HG03457 (cell line): ENCODE measurements around the gene AMBN.

Source experiments
- ATAC-seq: cut with Tn5 transposase; IDR thresholded peaks from one replicate; pipeline ENCODE4 v1.9.1; 2021; ENCODE audit warnings: moderate number of reproducible peaks; ENCODE audit not compliant: unreplicated experiment

The AMBN gene, protein sequence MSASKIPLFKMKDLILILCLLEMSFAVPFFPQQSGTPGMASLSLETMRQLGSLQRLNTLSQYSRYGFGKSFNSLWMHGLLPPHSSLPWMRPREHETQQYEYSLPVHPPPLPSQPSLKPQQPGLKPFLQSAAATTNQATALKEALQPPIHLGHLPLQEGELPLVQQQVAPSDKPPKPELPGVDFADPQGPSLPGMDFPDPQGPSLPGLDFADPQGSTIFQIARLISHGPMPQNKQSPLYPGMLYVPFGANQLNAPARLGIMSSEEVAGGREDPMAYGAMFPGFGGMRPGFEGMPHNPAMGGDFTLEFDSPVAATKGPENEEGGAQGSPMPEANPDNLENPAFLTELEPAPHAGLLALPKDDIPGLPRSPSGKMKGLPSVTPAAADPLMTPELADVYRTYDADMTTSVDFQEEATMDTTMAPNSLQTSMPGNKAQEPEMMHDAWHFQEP

DNA sequence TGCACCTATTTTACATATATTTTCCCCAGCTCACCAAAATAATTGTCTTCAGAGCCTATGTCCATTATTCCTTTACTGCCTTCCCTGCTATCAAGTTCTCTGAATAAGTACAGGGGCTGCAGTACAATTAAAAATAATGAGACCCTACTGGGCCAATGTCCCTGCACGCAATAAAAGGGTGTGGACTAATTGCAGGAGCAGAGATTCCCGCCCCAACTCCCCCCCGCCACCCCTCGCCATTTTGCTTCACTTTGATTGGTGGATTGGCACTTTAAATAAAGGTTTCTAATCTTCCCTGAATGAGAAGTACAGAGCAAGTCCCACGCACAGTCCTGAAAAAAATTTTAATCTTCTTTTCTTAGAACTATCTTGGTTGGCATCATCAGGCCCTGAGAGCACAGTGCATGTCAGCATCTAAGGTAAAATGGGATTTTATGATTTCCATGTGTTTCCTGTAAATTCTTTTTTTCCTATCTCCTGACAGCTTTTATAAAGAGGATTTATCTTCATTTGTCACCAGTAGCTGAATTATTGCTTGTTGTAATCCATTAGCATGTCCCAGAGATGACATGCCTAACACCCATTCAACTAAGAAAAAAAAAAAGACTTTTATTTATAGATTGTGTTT lies at the start of gene AMBN:
Gene AMBN, plus strand, starts transcription at position 302 of the 628 bp plus-strand sequence. Its CDS starts 103 bp downstream, at position 405.
- no peak for ATAC-seq

DNA sequence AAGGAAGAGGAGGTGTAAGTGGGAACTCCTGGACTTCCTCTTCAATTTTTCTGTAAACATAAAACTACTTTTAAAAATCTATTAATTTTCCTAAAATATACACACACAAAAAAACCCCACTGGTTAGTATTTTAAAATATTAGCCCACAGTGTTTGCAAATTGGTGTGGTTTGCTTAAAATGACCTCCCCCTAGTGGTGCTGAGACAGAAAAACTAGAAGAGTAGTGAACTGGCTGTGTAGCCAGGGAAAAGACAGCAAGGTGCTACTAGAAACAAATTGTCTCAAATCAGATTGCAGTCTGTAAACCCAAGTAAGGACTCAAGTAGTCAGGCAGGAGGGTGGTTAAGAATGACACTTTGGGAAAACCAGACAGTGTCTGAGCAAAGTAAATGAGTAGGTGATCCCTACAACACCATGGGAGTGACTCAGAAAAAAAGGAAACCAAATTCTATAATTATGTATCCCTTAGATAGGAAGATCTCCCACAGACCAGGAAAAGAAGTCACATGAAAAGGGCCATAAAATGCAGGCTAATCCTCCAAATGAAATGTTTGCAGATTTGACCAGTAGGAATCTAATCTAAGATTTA lies 47.7 kb upstream of the AMBN start:
- no peak for ATAC-seq

DNA sequence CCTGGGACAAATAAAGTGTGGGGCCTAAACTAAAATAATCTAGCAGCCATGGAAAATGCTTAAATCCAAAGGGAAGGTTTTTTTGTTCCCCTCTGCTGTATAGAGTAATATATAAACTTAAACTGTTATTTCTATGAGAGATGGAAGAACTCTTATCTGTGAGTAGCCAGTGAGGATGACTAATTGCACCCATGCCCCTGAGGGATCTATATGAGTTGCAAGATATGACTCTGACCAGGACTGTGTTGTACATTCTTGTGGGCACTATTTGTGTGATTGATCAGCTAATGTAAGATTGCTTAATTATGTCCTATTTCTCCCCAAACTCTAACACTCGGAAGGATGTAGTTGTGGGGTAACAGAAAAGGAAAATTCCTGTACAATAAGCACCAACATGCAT lies 35.2 kb upstream of the AMBN start:
- ATAC-seq: no peak

DNA sequence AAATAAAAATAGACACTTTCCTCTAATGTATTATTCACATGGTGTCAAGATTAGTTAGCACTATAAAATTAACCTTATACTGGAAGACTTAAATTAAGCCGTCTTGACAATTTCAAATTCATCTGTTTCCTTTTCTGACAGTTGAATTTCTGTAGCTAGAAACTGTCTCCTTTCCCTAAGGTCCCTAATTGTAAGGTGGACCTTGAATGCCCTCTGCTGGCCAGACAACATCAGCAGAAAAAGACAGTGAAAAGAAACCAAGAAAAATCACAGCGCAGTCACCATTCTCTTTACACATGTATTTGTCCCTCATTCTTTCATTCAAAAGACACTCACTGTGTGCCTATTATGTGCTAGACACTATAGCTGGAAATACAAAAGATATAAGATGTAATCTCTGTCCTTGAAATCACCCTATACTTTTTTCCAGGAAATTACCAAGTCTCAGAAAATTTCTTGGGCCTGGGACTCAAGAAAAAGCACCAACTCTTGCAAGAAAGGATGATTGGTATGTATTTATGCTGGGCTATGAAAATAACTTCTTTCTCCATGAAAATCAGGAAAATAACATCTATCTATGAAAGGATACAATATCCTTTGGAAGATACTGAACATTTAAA lies 32.7 kb upstream of the AMBN start:
- no peak for ATAC-seq

DNA sequence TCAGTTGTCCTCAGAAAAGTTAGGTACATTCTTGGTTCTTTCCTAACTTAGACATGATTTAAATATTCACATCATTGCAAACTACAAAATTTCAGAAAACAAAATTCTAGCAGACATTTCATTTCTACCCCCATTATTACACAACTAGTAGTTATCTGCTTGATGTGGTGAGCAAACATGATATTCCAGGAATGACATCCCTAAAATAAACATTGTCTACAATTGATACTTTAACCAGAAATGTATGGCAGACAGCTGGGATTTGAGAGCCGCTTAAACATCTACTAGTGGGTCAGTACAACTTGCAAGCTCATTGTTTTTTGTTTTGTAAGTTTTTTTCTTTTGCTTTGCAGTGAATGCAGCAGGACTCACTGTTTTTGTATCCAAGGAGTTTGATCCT lies 32.1 kb upstream of the AMBN start:
- ATAC-seq: no peak

DNA sequence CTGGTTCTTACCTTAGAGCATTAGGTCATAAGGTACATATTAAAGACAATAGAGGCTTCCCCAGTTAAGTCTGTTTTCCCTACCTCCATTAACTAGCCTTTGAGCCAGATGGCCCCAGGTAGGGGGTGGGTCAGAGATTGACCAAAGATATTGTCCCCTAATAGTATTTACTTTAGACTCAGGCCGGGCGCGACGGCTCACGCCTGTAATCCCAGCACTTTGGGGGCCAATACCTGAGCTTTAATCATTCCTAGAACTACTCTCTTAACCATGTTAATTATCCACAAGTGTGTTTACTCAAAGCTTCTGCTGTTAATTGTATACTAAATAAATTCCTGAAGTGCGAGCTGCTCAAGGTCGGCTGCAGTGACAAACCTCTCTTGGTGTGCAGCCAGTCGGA lies 28.0 kb upstream of the AMBN start:
- ATAC-seq: no peak

DNA sequence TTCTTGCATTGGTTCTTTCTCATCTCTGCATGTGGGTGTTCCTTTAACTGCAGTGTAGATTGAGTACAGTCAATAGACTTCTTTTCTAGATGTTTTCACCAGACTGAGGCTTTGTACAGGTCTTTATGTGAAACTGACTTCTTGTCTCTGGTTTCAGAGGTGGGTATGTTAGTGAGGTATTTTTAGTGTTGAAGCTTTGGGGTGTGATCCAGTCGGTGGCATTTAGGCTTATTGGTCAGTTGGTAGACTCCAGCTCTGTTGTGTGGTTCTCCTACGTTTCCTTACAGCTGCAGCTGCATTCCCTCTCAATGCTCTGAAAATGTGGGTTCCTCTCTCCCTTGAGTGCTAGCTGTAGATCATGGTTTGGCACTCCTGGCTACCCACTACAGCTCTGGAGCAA lies 21.3 kb upstream of the AMBN start:
- no peak for ATAC-seq

DNA sequence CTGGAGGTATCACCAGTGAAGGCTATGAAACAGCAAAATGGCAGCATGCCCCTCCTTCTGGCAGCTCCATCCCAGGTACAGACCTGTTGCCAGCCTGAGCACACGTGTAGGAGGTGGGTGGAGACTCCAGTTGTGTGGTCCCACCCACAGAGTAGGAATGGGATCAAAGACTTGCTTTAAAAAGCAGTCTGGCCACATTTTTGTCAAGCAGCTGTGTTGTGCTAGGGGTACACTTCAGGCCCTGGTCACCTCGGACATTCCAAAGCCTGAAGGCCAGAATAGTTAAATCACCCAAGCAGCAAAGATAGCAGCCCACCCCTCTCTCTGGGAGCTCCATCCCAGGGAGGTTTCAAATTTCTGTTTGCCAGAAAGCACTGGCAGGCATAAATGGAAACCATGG lies 20.3 kb upstream of the AMBN start:
- no peak for ATAC-seq

DNA sequence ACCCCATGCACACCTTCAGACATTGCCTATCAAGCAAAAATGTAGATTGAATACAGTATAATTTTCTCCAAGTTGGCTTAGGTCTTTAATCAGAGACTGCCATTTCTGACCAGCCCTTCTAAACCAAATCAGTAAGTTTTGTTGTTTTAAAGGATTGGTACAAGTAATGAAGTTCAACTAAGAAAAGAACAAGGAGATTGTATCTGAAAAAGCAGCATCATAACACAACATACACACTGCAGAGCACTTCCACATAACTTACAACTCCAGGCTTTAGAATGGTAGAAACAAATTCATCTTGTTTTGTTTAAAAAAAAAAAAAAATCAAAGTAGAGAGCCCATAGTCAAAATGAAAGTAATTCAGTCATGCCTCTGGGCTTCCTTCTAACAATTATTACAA lies 16.1 kb upstream of the AMBN start:
- ATAC-seq: no peak

DNA sequence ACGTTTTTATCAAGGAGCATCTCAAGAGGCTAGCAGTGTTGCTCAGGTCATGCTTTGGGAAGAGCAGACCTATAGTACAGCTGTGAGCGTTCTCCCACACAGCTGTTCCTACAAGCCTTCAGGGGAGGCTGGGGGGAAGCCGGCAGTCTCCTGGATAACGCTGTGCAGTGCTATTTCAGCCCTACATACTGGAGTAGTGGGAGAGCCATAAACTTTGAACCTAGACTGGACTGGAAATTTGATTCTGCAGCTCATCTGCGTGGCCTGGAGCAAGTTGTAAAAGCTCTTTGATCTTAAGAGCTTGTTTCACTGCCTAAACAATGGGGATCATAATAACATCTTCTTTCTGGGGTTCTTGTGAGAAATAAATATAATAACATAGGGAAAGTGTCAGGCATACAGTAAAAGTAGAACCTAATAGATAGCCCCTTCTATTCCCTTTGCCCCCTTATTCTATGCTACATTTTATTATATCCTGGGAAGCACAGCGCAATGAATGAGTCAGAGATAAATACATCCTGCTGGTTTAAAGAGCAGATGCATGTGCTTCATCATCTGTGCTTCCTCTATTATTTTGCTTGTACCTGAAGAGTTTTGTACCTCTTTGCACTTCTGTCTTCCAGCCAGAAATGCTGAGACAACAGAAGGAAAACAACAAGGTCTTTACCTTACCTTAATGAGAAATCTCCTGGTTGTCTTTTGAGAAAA lies 14.7 kb upstream of the AMBN start:
- no peak for ATAC-seq

DNA sequence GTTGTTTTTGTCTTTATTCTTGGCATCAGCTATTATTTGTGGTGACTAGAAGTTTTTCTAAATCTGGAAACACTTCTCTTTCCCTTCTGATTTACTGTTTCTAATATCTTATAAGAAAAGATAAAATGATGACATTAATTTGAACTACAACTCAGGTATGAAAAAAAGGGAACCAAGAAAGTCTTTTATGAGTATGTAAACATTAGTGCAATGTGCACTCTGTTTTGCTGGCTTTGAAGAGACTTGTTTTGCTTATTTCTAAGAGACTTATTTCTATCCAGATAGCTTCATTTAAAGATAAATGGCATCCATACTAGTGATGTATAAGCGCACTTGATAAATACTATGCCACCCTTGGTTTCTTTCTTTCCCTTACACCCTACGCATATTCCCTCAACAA lies 10.1 kb upstream of the AMBN start:
- no peak for ATAC-seq

DNA sequence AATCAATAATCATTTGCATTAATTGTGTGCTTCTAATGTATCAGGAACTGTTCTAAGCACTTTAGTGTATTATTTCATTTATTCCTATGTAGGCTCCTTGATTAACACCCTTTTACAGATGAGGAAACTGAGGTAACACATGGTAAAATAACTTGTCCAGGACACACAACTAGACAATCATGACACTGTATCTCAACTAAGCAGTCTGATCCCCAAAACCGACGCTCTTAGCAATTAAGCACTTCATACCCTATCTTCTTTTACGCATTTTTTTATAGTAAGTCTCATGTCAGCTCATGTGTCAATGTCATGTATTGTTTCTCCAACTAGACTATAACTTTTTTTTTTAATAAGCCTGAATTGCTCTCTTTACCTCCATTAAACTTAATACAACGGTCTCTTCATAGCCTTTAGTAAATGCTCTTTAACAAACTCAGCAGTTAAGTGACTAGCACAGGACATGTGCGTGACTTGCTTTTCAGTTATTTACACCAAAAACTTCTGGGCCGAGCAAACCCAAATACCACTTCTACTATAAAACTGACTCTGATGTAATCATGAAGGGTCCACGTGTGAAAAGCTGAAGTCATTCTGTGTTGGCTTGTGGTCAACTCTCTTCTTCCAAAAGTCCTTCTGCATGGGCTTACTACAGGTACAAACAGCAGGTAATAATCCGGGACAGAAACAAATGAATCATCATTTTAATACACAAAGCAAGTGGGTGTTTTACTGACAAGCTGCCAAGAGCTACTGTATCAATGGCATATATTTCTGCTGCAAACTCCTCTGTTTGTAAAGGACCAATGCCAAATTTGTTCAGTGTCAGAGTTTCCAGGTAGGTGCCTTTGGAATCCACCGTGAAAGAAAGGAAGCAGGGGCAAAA lies 7.9 kb upstream of the AMBN start:
- ATAC-seq: no peak

DNA sequence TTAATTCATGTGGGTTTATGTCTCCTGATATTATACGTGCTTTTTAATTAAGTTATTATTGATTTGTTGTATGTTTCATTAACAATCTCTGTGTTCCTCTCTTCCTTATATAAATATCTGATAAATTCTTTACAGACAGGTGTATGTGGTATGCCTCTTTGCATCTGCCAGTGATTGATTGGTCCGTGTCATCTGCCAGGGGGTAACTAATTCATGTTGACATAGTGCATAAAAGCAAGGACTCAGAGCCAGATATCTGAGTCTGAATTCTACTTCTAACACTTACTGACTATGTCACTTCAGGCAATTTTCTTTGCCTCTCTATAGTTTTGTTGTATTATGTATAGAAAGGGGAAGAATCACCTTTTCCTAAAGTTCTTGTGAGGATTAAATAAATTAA lies 5.2 kb upstream of the AMBN start:
- no peak for ATAC-seq

DNA sequence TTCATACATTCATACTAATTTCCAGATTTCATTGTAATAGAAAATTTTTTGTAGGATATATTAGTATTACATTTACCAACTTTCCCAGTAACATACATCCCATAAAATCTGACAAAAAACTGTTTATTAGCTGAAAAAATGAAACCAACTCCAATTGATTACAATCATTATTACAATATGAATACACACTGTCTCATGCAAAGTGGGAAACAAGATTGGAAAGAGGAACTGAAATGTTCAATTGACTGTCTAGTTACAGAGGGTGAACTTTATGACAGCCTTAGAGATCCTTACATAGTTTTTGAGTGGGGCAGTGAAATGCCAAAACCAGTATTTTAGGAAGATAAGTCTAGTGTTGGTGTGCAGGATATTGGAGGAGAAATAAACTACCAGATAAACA lies 2.3 kb upstream of the AMBN start:
- no peak for ATAC-seq

DNA sequence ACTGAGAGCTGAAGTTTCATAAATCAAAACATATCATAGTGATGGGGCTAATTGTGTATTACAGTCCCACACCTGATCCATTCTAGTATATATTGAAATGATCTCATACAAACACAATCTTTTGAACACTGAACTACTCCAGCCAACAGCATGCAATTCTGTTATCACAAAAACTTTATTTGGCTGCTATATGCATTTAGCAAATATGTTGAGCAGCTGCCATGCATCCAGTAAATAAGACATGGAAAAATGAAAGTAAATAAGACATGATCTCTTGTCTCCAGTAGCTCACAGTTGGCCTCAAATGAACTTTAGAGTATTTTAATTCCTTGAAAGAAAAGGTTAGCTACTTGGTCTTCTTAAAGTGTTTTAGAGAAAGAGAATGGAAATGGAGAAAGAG lies 2.1 kb downstream of the AMBN start:
- no peak for ATAC-seq

DNA sequence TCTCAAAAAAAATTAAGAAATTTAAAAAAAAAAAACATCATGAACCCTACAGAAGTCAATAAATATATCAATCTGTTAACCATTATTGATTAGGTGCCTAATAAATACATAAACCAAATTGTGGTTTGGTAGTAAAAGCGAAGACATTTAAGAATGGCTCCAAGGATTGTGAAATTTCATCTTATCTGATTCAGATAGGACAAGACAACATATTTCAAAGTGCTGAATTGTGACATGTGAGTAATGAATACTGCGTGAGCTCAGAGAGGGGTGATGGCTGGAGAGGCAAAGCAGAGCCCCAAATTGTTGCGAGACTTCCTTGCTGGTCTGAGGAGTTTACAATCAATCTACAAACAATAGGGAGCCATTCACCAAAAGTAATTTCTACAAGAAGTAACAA lies 8.2 kb downstream of the AMBN start:
- no peak for ATAC-seq

DNA sequence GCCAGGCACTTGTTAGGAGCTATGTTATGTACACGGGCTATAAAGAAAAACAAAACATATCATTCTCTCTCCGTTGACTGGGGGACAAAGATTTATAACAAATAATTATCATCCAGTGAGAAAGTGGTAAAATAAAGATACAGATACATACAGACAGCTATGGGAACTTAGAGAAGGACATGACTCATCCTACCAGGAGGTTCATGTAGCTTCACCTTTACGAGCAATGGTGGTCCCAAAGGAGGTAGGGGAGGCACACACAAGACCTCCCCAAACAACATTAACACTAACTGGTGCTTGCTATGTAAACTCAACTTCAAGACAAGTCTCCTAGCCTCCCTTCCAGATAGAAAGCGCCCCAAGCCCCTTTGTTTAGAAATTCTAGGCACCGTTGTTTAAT lies 8.9 kb downstream of the AMBN start:
- ATAC-seq: no peak

DNA sequence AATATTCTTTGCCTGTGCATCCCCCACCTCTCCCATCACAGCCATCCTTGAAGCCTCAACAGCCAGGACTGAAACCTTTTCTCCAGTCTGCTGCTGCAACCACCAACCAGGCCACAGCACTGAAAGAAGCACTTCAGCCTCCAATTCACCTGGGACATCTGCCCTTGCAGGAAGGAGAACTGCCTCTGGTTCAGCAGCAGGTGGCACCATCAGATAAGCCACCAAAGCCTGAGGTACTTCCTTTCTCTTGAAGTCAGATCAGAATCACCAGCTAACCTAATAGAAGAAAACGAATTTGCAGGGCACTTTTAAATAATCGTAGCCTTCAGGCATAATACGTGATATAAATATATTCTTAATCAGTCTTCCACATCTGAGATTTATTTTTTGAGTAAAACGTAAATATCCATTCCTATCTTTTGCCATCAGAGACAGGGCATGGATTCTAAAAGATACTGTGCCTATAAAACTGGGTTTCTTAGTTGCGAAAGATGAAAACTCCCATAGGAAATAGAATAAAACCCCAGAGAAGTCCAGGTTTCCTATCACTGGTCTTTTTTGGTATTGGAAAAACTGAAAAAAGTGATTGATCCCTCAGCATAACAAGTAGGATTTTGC lies 9.5 kb downstream of the AMBN start:
- ATAC-seq: peak; percentile 98

DNA sequence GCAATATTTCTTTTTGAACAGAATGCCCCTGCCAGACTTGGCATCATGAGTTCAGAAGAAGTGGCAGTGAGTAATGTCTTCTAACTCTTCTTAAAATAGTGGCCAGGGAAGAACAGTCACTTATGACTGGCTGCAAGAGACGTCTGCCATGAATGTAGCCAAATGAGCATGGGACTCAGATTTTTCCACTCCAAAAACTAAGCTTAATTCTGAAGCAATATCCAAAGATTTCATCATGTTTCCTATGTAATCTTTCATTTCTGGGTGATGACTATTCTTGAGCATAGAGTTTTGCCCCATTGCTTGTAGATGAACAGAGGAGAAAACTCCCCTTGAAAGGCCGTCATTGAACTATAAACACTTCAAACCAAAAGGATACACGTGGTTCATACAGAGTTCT lies 11.8 kb downstream of the AMBN start:
- no peak for ATAC-seq

DNA sequence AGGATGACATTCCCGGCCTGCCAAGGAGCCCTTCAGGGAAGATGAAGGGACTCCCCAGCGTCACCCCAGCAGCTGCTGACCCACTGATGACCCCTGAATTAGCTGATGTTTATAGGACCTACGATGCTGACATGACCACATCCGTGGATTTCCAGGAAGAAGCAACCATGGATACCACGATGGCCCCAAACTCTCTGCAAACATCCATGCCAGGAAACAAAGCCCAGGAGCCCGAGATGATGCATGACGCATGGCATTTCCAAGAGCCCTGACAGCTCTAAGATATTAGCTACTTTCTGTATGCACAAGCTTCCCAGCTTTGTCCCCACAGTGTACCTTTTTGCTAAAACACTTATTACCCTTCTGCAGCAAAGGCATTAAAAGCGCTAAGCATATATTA lies 14.4 kb downstream of the AMBN start:
- no peak for ATAC-seq
